DMS53 treated with DMSO at 0.1 percent for 48 hours (cell line): ENCODE results near the gene ZMIZ1.

Experiments used
- DNase-seq: peaks from one replicate; lab custom pipeline; 2025; ENCODE audit not compliant: unreplicated experiment; lab: John Stamatoyannopoulos, UW

The ZMIZ1 gene

DNA sequence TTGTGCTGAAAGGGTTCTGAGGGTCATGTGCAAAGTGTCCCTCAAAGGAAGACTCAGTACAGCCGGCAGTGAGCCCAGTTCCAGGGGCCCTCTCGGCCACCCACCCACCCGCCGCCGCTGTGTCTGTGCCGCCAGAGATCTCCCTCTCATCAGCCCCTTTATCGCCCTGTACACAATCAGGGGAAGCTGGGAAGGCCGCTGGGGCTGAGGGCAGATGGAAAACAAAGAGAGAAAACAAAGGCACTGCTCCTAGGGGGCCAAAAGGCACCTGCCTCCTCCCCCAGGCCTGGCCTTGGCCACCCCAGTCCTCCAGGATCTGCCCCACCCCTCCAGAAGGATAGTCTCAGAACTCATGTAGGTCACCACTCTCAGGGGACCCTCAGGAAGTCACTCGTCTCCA lies 67.0 kb downstream of the ZMIZ1 start:
- DNase-seq, result no peak

DNA sequence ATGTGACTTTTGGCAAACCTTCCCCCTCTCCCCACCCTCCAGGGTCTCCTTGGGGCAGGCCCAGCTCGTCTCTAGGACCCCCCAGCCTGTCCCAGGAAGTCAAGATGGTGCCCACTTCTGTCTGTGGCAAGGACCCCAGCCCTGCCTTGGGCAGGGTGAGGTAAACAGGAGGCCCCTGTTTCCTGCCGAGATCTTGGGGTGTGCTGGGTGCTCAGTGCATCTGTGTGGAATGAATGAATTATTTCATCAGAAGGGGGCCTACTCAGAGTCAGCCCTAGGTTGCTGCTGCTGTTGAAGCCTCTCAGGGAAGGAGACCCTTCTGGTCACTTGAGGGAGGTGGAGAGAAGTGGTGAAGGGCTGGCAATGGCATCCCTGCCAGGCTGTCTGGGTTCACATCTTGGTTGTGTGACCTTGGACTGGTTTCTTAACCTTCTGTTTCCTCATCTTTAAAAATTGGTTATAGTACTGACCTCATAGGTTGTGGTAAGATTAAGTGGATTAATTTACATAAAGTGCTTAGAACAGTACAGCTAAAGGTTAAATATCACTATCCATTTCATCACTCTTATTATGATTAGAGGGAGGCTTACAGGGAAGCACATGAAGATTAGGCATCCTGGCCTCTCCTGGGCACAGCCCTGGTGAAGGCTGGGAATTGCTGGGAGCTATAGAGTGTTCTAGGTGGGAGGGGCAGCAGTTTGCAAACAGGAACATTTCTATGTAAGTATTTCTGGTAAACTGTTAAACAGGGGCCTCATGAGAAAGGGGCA lies 67.7 kb downstream of the ZMIZ1 start:
- DNase-seq, result no peak

DNA sequence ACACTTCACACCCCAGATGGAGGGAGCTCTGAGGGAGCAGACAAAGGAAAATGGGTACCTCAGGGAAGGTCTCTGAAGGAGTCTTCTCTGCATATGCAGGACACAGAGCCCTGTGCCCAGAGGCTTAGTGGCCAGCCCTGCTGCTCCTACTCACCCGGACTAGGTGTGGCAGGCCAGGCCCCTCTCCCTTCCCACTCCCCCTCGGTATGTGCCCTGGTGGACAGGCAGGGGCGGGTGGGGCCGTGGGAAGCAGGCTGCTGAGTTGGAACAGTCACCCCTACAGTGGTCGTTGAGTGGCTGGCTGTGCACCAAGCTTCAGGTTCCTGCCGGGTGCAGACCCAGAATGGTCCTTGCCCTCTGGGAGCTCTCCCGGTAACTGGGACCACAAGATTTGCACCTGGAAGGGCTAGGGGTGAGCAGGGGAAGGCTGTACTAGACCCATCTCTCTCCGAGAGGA lies 68.6 kb downstream of the ZMIZ1 start:
- no peak for DNase-seq

DNA sequence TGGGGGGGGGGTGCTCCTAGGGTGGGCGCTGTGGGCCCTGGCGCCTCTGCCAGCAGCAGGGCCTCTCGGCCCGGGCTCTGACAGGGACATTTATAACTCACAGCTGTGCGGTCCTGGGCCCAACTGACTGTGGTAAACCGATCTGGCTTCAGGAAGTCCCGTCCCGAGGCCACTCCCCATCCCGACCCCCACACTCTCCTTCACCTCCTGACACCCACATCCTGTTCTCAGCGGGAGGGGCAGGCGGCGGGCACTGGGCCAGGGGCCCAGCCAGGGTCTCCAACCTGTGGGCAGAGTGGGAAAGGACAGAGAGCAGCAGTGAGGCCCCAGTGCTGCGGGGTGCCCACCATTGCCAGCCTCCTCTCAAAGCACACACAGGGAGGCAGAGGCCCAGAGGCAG lies 69.1 kb downstream of the ZMIZ1 start:
- no peak for DNase-seq

DNA sequence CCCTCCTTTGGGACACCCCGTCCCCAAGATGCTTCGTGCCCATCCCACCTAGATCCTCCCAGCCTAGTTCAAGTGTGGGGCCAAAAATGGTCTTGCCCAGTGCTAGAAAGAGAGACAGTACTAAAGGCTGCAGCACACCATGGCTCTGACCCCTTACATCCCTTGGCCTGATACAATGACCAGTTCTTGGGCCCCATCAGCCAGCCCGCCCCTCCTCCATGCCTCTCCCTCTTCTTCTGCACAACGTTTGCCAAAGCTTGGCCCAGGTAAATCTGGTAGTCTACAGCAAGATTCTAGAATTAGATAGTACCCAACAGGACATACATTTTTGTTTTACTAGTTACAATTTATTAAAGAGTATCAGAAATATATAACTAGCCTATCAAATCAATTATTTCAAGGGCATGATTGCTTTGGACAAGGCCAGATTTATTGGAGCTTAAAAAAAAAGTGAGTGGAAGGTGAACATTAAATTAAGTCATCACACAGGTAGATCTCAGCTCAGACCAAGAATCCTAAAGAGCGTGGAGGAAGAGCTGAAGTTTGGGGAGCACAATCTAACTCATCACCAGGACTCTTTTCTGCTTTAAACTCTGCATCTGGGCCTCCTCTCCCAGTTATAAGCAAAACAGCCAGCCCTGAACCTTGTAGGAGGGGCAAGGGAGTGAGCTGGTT lies 69.8 kb downstream of the ZMIZ1 start:
- DNase-seq, result no peak

DNA sequence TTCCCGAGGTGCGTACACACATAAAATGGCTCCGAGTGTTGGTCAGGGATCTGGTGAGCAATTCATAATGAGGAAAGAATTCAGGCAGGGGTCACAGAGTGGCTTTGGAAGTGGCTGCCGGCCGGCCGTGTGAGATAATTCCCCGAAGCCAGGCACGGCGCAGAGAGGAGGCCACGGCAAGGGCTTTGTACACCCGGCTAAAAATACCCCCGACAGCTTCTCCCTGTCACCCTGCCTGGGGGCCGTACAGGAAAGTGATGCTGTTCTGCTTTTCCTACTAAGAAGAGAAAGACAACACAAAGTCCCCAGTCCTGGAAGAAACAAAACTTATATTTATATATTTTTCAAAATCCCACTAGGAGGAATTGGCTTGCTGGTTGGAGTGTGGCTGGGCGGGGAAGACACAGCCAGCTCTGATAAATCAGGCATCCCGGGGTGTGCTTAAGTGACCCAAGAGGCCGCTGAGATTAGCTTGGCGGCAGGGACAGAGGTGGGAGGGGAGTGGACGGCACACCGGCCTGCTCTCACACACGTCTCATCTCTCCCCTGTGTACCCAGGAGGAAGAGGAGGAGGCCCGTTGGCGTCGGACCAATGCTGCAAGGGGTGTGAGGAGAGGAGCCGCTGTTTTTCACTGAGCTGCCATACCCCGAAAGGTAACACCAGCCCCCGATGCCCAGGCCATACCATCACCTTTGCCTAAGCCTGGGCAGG lies 70.5 kb downstream of the ZMIZ1 start:
- no peak for DNase-seq

DNA sequence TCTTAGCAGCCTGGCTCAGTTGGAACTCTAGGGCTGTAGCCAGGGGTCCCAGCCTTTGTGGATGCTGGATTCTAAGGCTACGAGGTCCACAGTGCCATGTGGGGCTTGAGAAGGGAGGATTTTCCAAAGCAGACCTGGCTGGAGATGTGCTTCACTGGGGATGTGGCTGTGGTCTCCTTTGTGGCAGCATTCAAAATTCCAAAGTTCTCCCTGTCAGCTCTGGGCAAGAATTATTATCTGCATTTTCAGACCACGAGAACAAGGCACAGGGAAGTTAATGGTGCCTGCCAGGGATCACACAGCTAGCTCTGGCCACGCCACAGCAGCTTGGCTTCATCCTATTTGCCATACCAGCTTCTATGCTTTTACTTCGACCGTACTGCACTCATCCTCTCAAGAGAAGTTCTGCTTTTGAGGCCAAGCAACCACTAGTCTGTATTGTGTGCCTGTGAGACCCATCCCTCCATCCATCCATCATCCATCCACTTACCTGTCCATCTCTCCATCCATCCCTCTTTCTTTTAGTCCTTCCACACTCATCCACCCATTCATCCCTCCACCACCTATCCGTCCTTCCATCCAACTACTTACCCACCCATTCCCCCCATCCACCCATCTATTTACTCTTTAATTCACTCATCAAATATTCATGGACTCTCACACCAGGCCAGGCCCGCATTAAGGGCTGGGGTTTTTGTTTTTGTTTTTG lies 71.5 kb downstream of the ZMIZ1 start:
- DNase-seq, result no peak

DNA sequence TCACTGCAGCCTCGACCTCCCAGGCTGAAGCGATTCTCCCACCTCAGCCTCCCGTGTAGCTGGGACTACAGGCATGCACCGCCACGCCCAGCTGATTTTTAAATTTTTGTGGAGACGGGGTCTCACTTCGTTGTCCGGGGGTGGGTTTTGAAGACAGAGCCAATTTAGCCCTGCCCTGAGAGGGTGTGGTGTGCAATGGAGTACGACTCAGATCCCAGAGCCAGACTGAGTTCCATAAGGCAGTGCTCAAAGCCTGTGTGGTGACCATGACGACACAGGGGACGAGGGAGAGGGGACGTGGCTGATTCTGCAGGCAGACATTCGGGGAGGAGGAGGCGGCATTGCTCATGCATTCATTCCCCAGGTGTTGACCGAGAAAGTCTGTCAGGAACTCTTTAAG lies 72.1 kb downstream of the ZMIZ1 start:
- DNase-seq, result no peak

DNA sequence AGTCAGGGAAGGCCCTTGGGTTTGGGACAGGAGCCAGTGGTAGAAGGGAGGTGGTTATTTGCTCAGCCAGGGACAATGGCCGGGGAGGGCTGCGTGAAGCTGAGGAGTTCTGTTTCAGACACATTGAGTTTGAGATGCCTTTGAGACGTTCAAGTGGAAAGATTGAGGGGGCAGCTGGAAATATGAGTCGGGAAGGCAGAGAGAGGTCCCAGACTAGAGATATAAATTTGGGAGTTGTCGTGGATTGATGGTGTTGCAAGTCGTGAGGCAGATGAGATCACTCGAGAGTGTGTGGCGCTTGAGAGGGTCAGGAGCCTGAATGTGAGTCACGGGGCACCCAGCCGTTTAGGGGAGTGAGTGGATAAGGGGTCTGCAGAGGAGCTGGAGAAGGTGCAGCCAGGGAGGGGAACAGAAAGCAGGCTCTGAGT lies 73.3 kb downstream of the ZMIZ1 start:
- DNase-seq, result no peak

DNA sequence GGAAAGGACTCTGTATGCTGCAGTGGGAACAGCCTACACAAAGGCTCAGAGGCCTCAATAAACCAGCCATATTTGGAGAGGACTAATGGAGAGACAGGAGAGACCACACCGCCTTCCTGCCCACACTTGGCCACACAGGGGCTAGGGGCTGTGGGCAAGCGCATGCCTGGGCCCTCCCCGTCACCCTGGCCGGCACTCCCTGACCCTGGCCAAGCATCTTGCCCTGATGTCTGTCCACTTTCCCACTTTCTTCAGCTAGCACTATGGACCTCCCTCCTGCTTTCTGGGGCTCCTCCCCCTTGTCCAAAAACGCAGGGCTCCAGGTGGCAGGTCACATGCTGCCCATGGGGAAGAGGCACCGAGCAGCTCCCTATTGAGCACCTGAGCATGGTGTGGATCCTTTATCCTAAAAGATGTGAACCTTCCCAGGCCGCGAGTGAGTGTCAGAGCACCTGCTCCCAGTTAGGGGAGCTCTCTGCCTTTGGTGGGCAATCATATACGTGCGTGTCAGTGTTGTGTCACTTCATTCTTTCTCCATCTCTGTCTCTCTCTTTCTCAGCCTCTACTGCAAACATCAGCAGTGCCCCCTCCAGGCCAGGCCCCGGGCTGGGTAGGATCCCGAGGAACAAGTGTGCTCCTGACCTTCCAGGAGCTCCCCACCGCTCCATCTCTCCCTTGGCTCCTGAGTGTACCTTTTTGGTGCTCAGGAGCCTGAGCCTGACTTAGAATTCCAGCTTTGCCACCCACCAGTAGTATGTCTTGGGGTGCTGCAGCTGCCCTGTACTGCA lies 74.0 kb downstream of the ZMIZ1 start:
- DNase-seq, result no peak

DNA sequence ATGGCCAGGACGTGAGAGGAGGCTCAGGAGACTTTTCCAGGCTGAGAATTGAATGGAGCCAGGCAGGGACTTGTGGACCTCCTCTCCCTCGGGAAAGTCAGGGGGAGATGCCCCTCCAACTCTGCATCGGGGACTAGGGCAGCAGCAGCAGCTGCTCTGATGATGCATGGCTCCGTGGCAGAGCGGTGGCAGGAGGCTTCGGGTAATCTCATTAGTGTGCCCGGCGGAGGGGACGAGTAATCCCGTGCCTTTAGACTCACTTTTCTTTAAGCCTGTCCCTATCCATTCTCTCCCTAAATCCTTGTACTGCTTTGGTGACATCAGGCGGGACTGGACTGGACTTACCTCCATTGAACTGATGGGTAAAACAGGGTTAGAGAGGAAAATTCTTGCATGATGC lies 75.1 kb downstream of the ZMIZ1 start:
- no peak for DNase-seq

DNA sequence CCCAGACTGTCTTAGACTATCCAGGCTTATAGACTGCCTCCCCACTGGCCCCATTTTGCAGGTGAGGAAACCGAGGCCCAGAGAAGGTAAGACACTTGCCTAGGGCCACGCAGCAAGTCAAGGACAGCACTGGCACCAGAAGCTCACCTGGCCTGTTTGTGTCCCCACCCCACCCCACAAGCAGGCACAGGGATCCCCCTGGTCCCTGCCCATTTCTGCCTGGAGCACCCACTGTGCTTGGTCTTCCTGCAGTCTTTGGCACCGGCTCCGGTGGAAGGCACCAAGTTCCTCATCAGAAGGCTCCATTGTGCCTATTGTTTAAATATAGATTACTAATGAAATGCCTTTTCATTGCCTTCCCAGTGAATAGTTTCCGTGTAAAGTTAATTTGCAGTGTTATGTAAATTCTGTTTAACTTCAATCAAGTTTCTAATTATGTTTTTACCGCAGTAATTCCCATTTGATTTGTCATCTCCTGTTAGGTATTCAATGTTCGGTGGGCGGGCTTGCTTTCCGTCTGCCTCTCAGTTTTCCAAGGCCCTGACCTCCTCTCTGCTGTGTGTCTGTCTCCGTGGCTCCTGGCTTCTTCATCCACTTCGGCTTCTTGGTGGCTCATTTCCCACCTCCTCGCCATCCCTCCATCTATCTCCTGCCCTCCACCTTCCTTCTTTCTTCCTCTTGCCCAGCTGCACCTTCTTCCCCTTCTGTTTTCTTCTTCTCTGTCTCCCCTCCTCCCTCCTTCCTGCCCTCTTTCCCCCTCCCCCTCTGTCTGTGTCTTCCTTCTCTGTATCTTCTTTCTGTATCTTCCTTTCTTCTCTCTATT lies 75.8 kb downstream of the ZMIZ1 start:
- no peak for DNase-seq

DNA sequence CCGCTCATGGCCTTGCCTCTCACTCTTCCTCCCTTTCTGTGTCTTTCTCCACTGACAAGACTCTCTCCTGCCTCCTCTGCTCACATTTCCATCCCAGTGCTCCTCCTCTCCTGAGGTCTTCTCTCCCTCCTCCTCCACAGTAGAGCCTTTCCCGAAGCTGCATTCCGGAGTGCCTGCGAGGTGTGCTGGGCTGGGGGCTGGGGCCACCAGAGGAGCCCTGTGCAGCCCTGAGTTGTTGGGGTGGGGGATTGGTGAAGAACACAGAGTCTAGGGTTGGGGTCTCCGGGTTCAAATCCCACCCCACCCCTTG lies 76.4 kb downstream of the ZMIZ1 start:
- DNase-seq, result no peak

DNA sequence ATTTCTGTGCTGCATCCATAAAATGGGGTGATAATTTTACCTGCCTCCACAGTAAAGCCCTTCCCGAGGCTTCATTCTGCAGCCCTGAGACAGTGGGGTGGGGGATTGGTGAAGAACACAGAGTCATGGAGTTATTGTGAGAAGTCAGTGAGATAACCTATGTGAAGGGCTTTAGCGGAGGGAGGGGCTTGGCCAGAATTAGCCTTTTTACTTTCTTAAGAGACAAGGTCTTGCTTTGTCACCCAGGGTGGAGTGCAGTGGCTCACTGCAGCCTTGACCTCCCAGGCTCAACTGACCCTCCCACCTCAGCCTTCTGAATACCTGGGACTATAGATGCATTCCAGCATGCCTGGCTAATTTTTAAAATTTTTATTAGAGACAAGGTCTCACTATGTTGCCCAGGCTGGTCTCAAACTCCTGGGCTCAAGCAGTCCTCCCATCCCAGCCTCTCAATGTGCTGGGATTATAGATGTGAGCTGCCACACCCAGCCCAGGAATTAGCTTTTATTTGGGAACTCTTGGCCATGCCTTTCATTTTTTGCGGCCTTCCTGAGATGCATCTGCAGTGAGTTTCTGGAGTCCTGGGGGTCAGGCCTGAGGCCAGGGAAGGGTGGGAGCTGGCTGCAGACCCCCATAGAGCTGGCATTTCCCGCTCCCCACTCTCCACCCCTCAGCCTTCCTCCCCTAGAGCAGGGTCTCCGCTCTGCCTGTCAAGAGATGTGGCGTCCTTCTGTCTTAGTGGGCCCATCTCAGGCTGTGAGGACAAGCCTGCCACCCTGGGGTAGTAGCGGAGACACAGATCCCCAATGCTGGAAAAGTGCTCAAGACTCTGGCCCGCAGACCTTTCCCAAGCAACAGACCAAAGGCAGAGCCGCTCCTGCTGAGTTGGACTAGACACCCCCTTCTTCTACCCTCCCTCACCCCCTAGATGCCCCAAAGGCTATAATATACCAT lies 77.0 kb downstream of the ZMIZ1 start:
- no peak for DNase-seq

DNA sequence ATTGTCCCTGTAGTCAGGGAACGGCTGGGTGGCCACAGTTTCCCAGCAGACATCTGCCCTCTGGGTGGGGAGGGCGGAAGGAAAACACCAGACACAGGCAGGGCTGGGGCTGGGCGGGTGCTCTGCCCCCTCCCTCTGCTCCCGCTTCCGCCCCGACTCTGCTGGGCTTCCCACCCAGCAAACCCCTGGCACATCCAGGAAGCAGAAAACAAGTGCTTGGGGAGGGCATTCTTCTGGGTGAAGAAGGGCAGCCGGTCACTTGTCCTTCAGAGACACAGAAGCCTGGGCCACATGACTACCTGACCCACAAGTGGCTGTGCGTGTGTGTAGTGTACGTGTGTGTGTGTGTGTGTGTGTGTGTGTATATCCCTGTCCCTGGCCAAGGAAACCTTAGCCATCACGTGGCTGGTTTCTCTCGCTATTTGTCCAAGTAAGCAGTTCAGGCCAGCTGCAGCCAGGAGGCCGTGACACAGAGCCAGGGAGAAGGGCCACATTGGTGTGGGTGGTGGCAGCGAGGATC lies 77.9 kb downstream of the ZMIZ1 start:
- DNase-seq, result no peak

DNA sequence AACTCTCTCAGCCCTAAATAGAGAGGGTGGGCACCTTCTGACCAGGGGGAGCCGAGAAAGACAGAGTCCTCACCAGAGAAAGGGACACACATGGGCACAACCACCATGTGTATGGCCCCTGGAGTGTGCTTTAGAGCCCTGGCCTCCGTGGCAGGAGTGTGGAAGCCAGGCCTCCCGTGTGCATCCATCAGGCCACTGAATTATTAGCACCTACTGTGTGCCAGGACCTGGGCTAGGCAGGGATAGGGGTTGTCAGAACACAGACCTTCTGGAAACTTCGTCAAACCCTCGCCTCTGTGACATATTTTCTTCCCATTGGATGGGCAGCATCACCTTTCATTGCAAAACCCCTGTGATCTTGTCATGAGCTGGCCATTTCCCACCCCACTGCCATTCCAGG lies 78.5 kb downstream of the ZMIZ1 start:
- no peak for DNase-seq

DNA sequence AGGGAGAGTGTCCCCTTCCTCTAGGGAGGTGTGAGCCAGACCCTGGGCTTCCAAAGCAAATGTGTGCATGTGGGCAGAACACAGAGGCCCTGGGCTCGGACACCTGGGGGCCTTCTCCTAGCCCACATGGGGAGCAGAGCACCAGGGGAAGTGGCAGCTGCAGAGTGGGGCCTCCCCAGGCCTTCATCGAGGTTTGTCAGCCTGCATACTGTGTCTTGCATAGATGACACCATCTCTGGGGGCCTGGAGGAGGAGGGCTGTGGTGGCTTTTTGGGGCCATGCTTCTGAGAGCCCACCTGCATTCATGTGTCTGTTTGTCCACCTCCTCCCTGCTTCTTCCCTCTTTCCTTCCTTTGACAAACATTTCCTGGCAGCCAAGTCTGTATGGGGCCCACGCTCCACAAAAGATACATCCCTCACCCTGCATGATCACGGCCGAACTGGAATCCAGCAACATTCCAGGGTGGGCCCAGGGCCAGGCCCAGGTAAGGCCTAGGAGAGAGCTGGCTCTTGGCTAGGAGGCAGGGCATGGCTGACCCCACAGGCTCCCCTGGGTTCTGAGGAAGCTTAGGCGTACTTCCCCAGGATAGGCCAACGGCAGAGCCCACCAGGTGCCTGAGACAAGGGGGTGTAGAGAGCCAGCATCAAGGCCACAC lies 79.2 kb downstream of the ZMIZ1 start:
- DNase-seq, result no peak
